Endodermal cell (in vitro differentiated cells): ENCODE measurements around the gene LRRC36. TPM values are rescaled to one million over a fixed set of nuclear protein-coding genes. Genes with fewer than 3 reads are reported as not detected.
A peak's percentile ranks its signal among the peaks of the same experiment; 100 is the strongest.

ENCODE experiments used
- DNase-seq: peaks from one replicate; pipeline ENCODE4 v3.0.0-alpha.2; 2017
- H3K27ac ChIP-seq: 2 replicates; pipeline ENCODE4 v1.5.1; 2013; ENCODE audit warnings: mild to moderate bottlenecking, low read depth, low read length, moderate library complexity
- H3K27me3 ChIP-seq: 2 replicates; pipeline ENCODE4 v1.6.1; 2013; ENCODE audit warnings: mild to moderate bottlenecking, low read length, moderate library complexity; ENCODE audit not compliant: insufficient read depth, control insufficient read depth, poor library complexity, severe bottlenecking
- H3K36me3 ChIP-seq: 2 replicates; pipeline ENCODE4 v1.7.0; 2013; ENCODE audit warnings: mild to moderate bottlenecking, low read length, moderate library complexity; ENCODE audit not compliant: control insufficient read depth, insufficient read depth
- H3K4me1 ChIP-seq: one replicate; pipeline ENCODE4 v1.7.0; 2013; ENCODE audit warnings: low read length; ENCODE audit not compliant: control insufficient read depth, insufficient read depth
- H3K4me3 ChIP-seq: 2 replicates; pipeline ENCODE4 v1.5.1; 2013; ENCODE audit warnings: mild to moderate bottlenecking, low read length, moderate library complexity
- H3K9ac ChIP-seq: 2 replicates; pipeline ENCODE4 v1.6.1; 2013; ENCODE audit warnings: mild to moderate bottlenecking, low read length, moderate library complexity; ENCODE audit not compliant: poor library complexity, severe bottlenecking; ENCODE audit errors: extremely low read depth
- H3K9me3 ChIP-seq: 2 replicates; pipeline ENCODE4 v1.6.1; 2013; ENCODE audit warnings: mild to moderate bottlenecking, low read length, moderate library complexity; ENCODE audit not compliant: control insufficient read depth
- H3K27ac Mint-ChIP-seq: 2 replicates; pipeline ENCODE4 v1.8.0; 2020; ENCODE audit warnings: mixed read lengths
- H3K27me3 Mint-ChIP-seq: 2 replicates; pipeline ENCODE4 v1.8.0; 2021; ENCODE audit warnings: mild to moderate bottlenecking, mixed read lengths; ENCODE audit not compliant: insufficient read depth
- H3K36me3 Mint-ChIP-seq: 2 replicates; pipeline ENCODE4 v1.8.0; 2020; ENCODE audit warnings: low read depth, mixed read lengths
- H3K4me1 Mint-ChIP-seq: 2 replicates; pipeline ENCODE4 v1.8.0; 2020; ENCODE audit warnings: mixed read lengths
- H3K4me3 Mint-ChIP-seq: 2 replicates; pipeline ENCODE4 v1.8.0; 2020; ENCODE audit warnings: mild to moderate bottlenecking, moderate library complexity, mixed read lengths
- H3K9me3 Mint-ChIP-seq: 2 replicates; pipeline ENCODE4 v1.8.0; 2020; ENCODE audit warnings: mild to moderate bottlenecking, mixed read lengths
- WGBS, 2 experiments: methylation state at CpG; one replicate each; pipeline versions ENCODE4 v1.1.5 to v1.1.7; 2013; ENCODE audit warnings: missing lambda C conversion rate in 2 of 2, mixed read lengths in 1 of 2; ENCODE audit not compliant: insufficient coverage in 1 of 2, insufficient read length in 1 of 2; 5-methylcytosine and 5-hydroxymethylcytosine counted together
- long read RNA-seq, 4 experiments: library from polyadenylated mRNA in 2 of 4; library from RNA in 1 of 4; library from capped mRNA in 1 of 4; stranded (forward) in 3 of 4; unstranded in 1 of 4; transcript quantifications; one replicate each; pipeline ENCODE4 v2.0.0, GENCODE V29; 2020 to 2021; ENCODE audit warnings: inconsistent platforms in 1 of 4
- polyA plus RNA-seq, 2 experiments: library from polyadenylated mRNA; stranded (reverse); fragments of 50-300 nt; gene quantifications; one replicate each; pipeline ENCODE4 v1.2.3, GENCODE V29; 2013
- total RNA-seq, 2 donors: library from RNA; stranded (reverse); fragmentation: NEBNext Ultra II Directional in 1 of 2; extraction: Animal tissue kit (Norgen Biotek cat#: 25700) in 1 of 2; gene quantifications; 2 replicates in 1 of 2; 3 replicates in 1 of 2; pipeline ENCODE4 v1.2.1, GENCODE V29; 2021
- TF ChIP-seq, protein P1 (sequence below): fragments of 200-600 bp; sonication (generic); conservative IDR thresholded peaks from 2 replicates; pipeline ENCODE4 v1.5.0; 2021; ENCODE audit warnings: antibody characterized with exemption, mild to moderate bottlenecking

LRRC36 gene, protein sequence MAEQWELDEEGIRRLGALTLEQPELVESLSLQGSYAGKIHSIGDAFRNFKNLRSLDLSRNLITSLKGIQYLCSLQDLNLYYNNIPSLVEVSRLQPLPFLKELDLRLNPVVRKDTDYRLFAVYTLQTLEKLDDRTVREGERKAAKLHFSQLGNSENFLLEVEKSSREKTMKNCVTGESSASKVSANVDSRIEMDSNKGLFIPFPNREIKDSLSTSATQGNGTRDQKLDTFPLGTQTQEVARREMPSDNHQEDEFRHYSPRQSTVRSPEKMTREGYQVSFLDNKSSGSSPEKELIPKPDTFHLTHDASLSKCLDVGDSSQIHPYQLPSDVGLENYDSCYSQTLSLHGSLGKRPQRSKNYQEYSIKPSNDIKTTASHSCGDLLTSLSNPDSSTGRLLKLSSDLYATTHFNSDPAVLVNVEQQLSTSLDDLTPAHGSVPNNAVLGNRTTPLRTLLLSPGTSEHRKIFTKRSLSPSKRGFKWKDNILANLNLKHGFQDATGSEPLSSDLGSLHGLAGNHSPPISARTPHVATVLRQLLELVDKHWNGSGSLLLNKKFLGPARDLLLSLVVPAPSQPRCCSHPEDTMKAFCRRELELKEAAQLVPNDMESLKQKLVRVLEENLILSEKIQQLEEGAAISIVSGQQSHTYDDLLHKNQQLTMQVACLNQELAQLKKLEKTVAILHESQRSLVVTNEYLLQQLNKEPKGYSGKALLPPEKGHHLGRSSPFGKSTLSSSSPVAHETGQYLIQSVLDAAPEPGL
- total RNA-seq, result under 1 TPM in 1 of 2 donors, not detected in 1; 0.73 TPM
- polyA plus RNA-seq (2013, experiment 1 of 2), result 0.50 TPM
- 0.54 TPM for polyA plus RNA-seq (2013, experiment 2 of 2)
- long read RNA-seq, experiment 1, result 0 reads
- long read RNA-seq, experiment 2, result 0 reads
- long read RNA-seq, experiment 3, result 0 reads
- long read RNA-seq, experiment 4, partial matches to known transcripts, result 0 of 1 reads
- long read RNA-seq, experiment 4, other reads (novel, unspliced or antisense), result 1 of 1 reads

DNA sequence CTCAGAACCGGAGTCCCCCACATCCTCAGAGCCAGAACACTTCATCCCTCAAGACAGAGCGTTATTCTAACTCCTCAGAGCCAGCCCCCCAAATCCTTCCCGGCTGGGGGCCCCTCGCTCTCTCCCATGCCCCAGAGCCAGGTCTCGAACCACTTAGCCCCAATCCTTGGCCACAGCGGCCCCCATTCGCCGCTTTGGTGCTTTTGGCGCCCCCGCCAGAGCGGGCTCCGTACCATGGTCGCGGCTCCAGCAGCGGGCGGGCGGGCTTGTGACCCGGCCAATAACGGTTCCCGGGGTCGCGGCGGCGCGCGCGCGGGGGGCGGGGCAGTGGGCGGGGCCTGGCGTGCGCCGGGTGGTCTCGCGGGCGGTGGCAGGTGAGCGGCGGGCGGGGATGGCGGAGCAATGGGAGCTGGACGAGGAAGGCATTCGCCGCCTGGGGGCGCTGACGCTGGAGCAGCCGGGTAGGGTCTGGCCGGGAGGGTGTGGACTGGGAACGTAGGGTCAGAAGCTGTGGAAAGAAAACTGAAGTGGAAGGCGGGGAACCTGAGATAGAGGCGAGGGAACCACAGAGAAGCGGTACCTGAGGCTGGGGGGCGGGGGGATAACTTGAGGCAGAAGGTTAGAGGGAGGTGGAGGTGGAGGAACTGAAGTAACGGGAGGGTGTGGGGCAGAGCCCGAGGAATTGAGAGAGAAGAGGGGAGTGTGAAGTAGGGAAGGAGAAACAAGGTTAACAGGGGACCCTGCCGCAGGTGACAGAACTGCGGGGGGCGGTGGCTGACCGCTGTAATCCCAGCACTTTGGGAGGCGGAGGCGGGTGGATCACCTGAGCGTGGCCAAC, at the start of gene LRRC36, which contains the start of gene KCTD19:
LRRC36 (plus strand) TSS at position 344 of the 838 bp plus-strand sequence; CDS start at position 392, 48 bp downstream.
KCTD19 (minus strand) TSS at position 270 of the 838 bp plus-strand sequence; CDS start at position 236, 34 bp downstream.
- H3K27me3 ChIP-seq, result no peaks in the 10 kb centered on the region
- no peak within 1 kb of the TSS for H3K27ac ChIP-seq
- H3K27ac Mint-ChIP-seq, result peak within 1 kb of the TSS; percentile 36
- H3K4me1 Mint-ChIP-seq, result peaks cover 8% of the 10 kb centered on the region
- H3K36me3 ChIP-seq, result no peaks in the 10 kb centered on the region
- TF ChIP-seq, protein P1, sequence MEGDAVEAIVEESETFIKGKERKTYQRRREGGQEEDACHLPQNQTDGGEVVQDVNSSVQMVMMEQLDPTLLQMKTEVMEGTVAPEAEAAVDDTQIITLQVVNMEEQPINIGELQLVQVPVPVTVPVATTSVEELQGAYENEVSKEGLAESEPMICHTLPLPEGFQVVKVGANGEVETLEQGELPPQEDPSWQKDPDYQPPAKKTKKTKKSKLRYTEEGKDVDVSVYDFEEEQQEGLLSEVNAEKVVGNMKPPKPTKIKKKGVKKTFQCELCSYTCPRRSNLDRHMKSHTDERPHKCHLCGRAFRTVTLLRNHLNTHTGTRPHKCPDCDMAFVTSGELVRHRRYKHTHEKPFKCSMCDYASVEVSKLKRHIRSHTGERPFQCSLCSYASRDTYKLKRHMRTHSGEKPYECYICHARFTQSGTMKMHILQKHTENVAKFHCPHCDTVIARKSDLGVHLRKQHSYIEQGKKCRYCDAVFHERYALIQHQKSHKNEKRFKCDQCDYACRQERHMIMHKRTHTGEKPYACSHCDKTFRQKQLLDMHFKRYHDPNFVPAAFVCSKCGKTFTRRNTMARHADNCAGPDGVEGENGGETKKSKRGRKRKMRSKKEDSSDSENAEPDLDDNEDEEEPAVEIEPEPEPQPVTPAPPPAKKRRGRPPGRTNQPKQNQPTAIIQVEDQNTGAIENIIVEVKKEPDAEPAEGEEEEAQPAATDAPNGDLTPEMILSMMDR, result peak; percentile 88
- no peak within 1 kb of the TSS for H3K9ac ChIP-seq
- peak within 1 kb of the TSS; percentile 60 for H3K4me3 Mint-ChIP-seq
- DNase-seq, result peak; percentile 99
- 7 to 29% methylated on average over 16 to 61 of the region's 61 CpGs for WGBS, 2 experiments
- no peaks in the 10 kb centered on the region for H3K4me1 ChIP-seq
- H3K27me3 Mint-ChIP-seq, result peaks cover 35% of the 10 kb centered on the region
- peak within 1 kb of the TSS; percentile 87 for H3K4me3 ChIP-seq
- no peaks in the 10 kb centered on the region for H3K36me3 Mint-ChIP-seq
- H3K9me3 Mint-ChIP-seq, result no peaks in the 10 kb centered on the region
- H3K9me3 ChIP-seq, result no peaks in the 10 kb centered on the region

DNA sequence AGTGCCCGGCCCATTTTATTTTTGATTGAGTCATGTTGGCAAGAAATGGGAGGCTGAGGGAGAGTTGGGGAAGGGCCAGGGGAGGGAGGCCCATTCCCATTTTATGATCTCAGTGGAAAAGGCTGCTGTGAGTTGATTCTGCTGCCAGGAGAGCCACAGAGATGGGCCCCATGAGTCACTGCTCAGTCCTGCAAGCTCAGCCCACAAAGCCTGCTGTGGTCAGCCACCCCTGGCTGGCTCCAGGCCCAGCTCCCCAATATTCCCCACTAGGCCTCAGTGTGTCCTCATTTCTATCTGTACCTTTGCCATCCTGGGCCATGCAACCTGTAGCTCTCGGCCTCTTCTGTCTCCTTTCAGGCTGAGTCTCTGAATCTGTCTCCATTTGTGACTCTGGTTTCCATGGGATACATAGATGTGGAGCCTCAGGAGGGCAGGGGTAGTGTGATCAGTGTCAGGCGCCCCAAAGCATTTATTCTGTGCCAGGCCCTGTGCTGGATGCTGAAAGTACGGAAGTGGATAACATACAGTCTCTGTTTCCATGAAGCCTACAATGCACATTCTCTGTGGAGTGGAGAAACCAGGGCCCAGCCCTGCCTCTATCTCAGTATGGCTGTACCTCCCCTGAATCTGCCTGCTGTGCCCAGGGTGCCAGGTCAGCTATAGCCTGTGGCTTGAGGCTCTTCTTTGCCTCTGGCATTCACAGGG, 49.2 kb upstream of the LRRC36 start:
- H3K36me3 Mint-ChIP-seq, result peaks cover 5% of the 10 kb centered on the region
- DNase-seq, result no peak
- H3K9ac ChIP-seq, result no peak overlapping the region
- no peak overlapping the region for H3K4me3 Mint-ChIP-seq
- peaks cover 6% of the 10 kb centered on the region for H3K36me3 ChIP-seq
- H3K9me3 Mint-ChIP-seq, result no peaks in the 10 kb centered on the region
- no peaks in the 10 kb centered on the region for H3K4me1 ChIP-seq
- H3K27me3 Mint-ChIP-seq, result no peaks in the 10 kb centered on the region
- no peak overlapping the region for H3K27ac ChIP-seq
- H3K4me3 ChIP-seq, result peak overlapping the region; percentile 70
- H3K4me1 Mint-ChIP-seq, result peaks cover 6% of the 10 kb centered on the region
- 92 to 100% methylated on average over 3 to 4 of the region's 4 CpGs for WGBS, 2 experiments
- no peaks in the 10 kb centered on the region for H3K9me3 ChIP-seq
- TF ChIP-seq, protein P1, result no peak
- no peaks in the 10 kb centered on the region for H3K27me3 ChIP-seq
- no peak overlapping the region for H3K27ac Mint-ChIP-seq
